ENCODE measurements around the gene FGFR2.

The FGFR2 gene

DNA sequence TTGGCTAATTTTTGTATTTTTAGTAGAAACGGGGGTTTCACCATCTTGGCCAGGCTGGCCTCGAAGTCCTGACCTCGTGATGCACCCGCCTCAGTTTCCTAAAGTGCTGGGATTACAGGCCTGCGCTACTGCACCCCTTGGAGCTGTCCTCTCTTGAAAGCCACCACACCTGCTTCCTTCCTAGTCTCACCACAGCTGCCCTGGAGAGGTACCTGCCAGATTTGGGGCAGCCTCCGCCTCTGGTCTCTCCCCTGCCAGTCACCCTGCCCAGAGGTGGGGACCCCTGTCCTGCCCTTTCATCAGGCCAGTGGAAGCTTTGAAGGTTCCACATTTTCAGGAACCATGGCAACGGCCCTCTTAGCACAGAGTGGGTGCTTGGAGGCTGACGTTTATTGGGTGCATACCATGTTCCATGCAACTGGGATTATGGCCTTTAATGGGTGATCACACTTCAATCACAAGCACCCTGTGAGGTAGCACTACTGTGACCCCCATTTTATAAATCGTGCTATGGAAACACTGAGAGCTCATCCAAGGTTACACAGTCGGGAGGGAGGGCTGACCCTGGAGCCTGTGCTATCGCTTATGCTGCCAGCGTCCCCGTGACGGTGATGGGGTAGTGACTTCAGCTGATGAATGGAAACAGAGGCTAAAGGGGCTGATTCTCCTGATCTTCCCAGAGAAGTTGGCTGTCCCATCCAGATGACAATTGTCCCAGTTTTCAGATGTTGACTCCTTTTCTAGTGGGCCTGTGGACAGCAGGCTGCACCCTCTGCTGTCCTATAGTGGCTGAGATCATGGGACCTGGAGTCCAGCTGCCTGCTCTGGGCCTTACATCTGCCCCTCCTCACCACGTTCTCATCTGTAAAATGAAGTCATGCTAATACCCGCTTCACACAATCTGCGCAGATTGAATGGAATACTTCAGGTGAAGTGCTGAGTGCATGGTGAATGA, 11.5 kb upstream of the FGFR2 start:
- FAIRE-seq = no peak

DNA sequence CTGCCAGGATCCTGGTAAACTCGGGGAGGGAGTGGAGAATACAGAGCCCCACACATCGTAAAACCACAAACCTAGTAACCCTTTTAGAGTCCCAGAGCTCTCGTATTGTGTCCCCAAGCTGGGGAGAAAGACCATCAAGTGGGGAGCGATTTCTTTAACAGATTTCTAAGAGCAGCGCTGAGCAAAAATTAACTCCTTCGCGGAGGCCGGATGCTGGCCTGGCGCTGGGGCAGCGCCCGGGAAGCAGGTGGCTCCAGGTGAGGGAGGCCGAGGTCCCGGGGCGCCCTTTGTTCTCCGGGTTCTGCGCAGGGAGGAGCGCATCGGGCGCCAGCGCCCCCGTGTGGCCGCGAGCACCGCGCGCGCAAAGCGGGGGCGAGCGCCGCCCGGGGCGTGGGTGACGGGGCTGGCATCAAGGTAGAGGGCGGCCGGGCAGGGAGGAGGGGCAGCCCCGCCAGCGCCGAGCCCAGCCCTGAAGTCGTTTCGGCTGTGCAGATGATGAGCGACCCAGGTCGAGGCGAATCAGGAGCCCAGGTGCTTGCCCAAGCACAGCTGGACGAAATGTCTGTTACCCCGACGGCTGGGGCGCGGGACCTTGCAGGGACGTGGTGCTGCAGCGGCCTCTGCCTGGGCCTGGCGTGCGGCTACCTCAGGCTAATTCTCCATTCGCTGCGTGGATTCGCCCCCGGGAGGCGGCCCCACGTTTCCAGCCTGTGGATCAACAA, 10.4 kb upstream of the FGFR2 start:
- FAIRE-seq = no peak

- peak; percentile 78 for FAIRE-seq
Measured at GRCh38 chr10:121607310-121608055, 9.2 kb upstream of the FGFR2 start.

DNA sequence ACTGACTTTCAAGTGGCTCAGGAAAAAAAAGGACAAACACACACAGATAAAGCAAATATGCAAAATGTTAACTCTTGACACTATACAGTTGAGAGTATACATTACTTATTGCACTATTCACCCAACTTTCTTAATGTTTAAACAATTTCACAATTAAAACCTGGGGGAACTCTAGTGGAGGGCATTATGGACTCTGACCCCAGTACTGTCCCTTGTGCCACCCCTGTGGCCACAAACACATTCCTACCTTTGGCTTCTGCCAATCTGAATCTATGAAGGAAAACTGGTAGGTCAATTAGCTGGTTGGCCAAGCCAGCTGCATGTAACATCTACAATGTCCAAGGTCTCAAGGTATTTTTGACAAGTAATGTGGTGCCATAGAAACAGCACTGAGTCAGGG, 7.5 kb upstream of the FGFR2 start:
- no peak for FAIRE-seq

DNA sequence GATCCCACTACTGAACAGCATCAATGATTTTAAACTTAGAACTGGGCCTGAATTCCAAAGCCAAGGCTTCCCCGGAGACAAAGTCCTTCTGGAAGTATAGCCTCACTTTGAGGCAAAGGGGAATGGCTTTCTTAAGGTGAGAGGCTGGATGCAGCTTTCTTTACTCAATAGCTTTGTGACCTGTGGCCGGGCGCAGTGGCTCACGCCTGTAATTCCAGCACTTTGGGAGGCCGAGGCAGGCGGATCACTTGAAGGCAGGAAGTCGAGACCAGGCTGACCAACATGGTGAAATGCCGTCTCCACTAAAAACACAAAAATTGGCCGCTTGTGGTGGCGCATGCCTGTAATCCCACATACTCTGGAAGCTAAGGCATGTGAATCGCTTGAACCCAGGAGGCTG, 3.2 kb upstream of the FGFR2 start:
- FAIRE-seq = no peak

- no peak for FAIRE-seq
Measured at GRCh38 chr10:121600611-121601010, 2.4 kb upstream of the FGFR2 start.

DNA sequence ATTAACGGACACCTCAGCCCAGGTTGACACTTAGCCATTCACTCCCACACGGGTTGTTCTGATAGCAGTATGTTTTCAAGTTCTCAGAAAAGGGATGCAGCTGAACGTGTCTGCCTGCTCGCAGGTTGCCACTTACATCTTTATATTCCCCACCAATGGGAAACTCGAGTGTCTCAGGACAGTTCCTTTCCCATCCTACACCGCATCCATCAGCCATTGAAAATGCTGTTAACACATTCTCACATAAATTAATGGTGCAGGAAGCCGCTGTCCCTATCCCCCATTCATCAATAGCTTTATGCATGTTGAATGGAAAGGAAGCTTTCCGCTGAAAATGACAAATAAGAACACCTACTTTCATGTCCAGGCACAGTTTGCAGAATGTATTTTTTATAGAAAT, 1.7 kb upstream of the FGFR2 start:
- no peak for FAIRE-seq

- FAIRE-seq = no peak
Measured at GRCh38 chr10:121597504-121598262, 561 bp downstream of the FGFR2 start.

DNA sequence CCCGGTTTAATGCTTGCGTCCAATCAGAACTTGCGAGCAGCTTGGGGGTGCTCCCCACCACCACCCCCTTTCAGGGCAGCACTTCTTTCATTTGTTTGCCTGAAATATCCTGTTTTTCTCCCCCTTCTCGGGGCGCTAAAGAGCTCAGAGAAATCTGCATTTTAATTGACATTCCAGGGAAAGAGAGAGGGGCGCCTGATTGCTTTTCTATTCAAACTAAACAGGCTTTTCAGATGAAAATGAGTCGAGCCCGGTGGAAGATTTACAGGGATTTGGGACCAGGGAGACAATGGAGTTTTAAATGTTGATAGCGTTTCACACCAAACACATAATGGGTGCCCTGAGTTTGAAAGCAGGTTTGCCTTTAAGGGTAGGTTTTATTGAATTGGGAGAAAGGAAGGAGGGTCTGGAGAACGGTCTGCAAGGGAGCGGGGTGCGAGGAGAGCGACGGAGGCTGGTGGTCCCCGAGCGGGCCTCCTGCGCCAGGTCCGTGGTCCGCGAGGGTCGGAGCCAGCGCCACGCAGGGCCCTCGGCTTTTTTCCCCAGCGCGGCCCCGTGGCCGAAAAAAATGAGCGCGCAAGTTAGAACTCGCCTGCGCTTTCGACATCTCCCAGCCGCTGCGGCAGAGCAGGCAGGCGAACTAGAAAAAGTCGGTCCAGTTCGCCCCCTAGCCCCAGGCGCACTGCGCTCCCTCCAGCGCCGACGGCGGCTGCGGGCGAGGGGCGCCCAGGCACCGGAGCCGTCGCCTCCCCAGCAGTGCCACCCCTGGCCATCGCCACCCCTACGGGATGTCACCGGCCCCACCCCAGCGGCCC, 1.3 kb downstream of the FGFR2 start:
- no peak for FAIRE-seq

GRCh38 chr10:121595806-121596688, 2.2 kb downstream of the FGFR2 start:
- FAIRE-seq = no peak

GRCh38 chr10:121595351-121595805, 2.9 kb downstream of the FGFR2 start:
- no peak for FAIRE-seq

DNA sequence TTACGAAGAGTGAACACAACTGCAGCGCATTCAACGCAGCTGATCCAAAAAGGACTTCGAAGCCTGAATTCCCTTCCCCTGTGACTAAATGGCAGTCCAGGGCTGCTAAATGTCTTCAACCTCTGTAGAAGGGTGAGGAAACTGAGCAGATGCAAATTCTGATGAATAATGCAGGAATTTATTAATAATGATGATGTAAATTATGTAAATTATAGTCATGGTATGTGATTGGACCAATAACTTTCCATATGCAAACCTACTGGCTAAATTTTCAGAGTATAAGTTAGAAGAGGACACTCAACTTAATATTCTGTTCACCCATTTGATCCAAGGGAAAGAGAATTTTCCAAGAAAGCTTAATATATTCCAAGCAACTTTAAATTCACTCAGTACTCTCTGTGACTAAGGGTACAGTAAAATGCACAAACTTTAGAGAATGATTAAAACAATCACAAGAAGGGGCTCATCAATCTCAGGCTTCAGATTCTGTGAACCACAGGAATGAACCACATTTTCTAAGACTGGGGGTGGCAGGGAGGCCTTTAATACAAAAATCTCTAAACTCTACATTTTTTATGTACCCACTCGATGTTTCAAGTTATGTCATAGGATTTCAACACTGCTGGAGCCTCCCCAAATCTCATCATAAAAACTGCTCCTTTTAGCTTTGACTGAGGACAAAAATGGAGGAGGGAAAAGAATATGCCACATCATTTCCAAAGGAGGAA, 3.5 kb downstream of the FGFR2 start:
- FAIRE-seq = peak; percentile 19

DNA sequence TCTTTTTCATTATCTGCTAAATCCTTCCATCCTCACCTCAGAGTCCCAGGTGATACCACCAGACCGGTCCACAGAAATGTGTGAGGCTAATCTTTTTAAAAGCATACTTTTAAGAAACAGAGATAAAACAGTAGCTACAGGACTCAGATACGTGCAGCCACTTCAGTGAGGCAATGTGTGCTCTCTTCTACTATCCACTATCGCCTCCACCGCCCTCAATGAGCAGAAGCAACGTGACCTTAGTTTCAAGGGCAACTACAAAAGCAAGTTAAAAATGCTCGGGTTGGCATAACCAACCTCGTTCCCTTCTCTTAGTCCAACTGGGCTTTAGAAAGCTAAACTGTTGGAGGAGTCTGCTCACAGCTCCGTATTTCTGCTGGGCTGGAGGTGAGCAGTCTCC, 4.2 kb downstream of the FGFR2 start:
- no peak for FAIRE-seq

GRCh38 chr10:121593281-121594075, 4.8 kb downstream of the FGFR2 start:
- no peak for FAIRE-seq

DNA sequence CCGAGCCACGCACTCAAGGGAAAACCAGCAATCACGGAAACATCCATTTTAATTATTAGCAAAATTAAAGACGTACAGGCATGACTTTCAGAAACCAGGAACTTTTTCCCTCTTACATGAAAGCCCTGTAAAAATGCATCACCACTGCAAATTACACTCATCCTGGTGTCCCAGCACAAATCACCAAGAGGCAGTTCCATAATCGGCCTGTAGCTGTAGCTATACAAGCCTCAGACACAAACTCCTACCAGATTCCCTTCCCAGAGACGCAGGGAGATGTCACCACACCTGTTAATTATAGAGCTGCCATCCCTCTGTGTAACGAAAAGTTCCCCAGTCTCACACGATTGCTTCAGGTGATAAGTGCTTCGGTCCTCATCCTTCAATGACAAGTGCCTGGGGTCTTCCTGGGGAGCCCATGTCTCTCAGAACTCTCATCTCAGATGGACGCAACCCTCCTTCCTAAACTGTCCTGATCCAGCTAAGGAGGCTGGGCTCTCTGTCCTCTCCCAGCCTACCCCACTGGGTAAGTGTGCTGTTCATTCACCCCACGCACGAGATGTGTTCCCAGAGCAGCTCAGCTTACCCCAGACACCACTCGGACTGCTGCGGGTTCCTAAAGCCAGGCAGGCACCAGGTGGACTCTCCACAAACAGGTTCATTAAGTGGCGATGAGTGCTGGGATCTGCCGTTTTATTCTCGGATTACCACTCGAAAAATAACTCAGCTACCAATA, 5.9 kb downstream of the FGFR2 start:
- FAIRE-seq = no peak

- no peak for FAIRE-seq
Measured at GRCh38 chr10:121591186-121591585, 7.1 kb downstream of the FGFR2 start.

DNA sequence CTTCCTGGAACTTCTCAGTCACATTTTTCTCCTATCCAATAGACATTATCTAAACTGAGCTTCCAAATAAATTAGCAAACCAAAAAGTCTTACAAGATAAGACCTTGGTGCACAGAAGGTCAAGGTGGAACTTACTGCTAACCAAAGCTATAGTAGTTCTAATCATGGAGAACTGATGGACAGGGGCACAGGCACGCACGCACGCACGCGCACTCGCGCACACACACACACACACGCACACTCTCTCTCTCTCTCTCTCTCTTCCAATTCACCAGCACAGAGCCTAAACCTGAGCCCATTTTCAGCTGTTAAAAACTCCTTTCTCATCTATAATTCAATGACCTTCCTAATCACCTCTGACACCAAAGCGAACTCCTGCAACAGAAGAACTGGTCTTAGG, 7.5 kb downstream of the FGFR2 start:
- no peak for FAIRE-seq

DNA sequence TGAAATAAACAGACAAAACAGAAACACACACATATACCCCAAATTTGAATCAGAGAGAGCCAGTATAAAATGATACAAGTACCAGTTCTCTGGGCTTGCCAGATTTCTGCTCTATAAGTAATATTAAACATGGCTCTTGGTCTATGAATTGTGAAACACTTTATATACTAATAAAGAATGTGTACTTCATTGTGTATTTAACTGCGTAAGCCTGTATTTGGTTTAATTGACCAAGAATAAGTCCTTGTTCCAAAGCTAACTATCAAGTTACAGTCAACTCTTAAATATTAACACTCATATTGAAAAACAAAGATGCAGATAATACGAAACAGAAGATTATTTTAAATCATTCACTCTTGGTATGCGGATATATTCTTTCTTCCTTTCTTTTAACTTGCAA, 8.7 kb downstream of the FGFR2 start:
- no peak for FAIRE-seq
